Loucy (cell line): ENCODE results near the gene TNS3.

Source experiments
- H2AFZ ChIP-seq: fragments of 200-600 bp; sonication (generic); 2 replicates; pipeline ENCODE4 v1.6.0; 2016; ENCODE audit warnings: antibody characterized with exemption, mild to moderate bottlenecking, low read length, moderate library complexity
- H3F3A ChIP-seq: fragments of 200-600 bp; 2 replicates; pipeline ENCODE4 v1.6.0; 2016; ENCODE audit warnings: antibody characterized with exemption, low read depth, mild to moderate bottlenecking
- H3K27me3 ChIP-seq: fragments of 200-600 bp; sonication (generic); 2 replicates; pipeline ENCODE4 v1.6.1; 2014; ENCODE audit warnings: low read length, mild to moderate bottlenecking; ENCODE audit not compliant: insufficient read depth, poor library complexity, severe bottlenecking
- H3K36me3 ChIP-seq: fragments of 200-600 bp; sonication (generic); 2 replicates; pipeline ENCODE4 v1.6.1; 2016; ENCODE audit warnings: low read length; ENCODE audit not compliant: insufficient read depth
- H3K4me1 ChIP-seq: fragments of 200-600 bp; sonication (generic); 2 replicates; pipeline ENCODE4 v1.5.1; 2014; ENCODE audit warnings: low read length, mild to moderate bottlenecking; ENCODE audit not compliant: insufficient read depth, poor library complexity, severe bottlenecking
- H3K4me2 ChIP-seq: fragments of 200-600 bp; sonication (generic); 2 replicates; pipeline ENCODE4 v1.6.0; 2014; ENCODE audit warnings: antibody characterized with exemption, low read length, low read depth, mild to moderate bottlenecking; ENCODE audit not compliant: poor library complexity, severe bottlenecking
- H3K4me3 ChIP-seq: fragments of 200-600 bp; sonication (generic); 2 replicates; pipeline ENCODE4 v1.5.1; 2014; ENCODE audit warnings: low read length, mild to moderate bottlenecking, mixed read lengths; ENCODE audit not compliant: poor library complexity, severe bottlenecking
- H3K79me2 ChIP-seq: fragments of 200-600 bp; sonication (generic); 2 replicates; pipeline ENCODE4 v1.6.1; 2014; ENCODE audit warnings: low read length; ENCODE audit not compliant: insufficient read depth
- H3K9ac ChIP-seq: fragments of 200-600 bp; sonication (generic); 2 replicates; pipeline ENCODE4 v1.6.0; 2014; ENCODE audit warnings: mild to moderate bottlenecking, low read depth, low read length, moderate library complexity; ENCODE audit not compliant: poor library complexity, severe bottlenecking
- H3K9me2 ChIP-seq: fragments of 200-600 bp; sonication (generic); replicated peaks from 2 replicates; pipeline ENCODE4 v1.6.1; 2016; ENCODE audit warnings: low read depth, low read length, mixed read lengths
- H3K9me3 ChIP-seq: fragments of 200-600 bp; sonication (generic); 2 replicates; pipeline ENCODE4 v1.6.1; 2014; ENCODE audit warnings: mild to moderate bottlenecking, antibody characterized with exemption, low read length, low read depth; ENCODE audit not compliant: insufficient read depth
- H4K20me1 ChIP-seq: fragments of 200-600 bp; sonication (generic); 2 replicates; pipeline ENCODE4 v1.6.0; 2014; ENCODE audit warnings: antibody characterized with exemption, low read length, mild to moderate bottlenecking; ENCODE audit not compliant: insufficient read depth, poor library complexity, severe bottlenecking
- CTCF ChIP-seq: fragments of 200-600 bp; sonication (generic); conservative IDR thresholded peaks from 2 replicates; pipeline ENCODE4 v1.5.1; 2014; ENCODE audit warnings: mild to moderate bottlenecking, antibody characterized with exemption, low read length
- EZH2phosphoT487 ChIP-seq: fragments of 200-600 bp; IDR thresholded peaks from 2 replicates; pipeline ENCODE4 v1.6.1; 2018; ENCODE audit warnings: antibody characterized with exemption, mild to moderate bottlenecking, moderate library complexity, borderline replicate concordance

TNS3 gene

GRCh38 chr7:47557694-47558670, 23.9 kb downstream of the TNS3 start:
- Histone ChIP-seq H3K4me1 (no peaks in the 10 kb centered on the region), H3K4me3 (no peak overlapping the region)

DNA sequence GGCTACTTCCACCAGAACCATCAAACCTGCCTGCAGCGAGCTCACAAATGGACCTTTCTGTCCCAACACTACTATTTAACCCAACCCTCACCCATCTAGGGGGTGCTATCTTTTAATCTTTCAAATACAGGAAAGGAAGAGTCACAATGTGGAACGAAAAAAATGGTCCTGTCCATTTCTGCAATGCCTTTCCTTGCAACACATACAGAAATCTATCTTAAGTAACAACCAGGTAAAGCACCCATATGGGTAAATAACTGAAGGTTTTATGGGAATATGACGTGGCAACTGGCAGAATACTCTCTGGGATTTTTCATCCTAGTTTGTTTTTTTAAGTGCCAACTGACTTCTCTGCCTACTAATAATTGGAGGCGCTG, 24.6 kb downstream of the TNS3 start:
- no peaks in the 10 kb centered on the region for H3K4me1 ChIP-seq
- no peak overlapping the region for H2AFZ ChIP-seq
- no peaks in the 10 kb centered on the region for H3F3A ChIP-seq
- H3K4me2 ChIP-seq, result no peak overlapping the region
- H3K36me3 ChIP-seq, result no peaks in the 10 kb centered on the region
- no peaks in the 10 kb centered on the region for H4K20me1 ChIP-seq
- no peaks in the 10 kb centered on the region for H3K79me2 ChIP-seq
- no peak overlapping the region for H3K9ac ChIP-seq
- H3K27me3 ChIP-seq, result no peaks in the 10 kb centered on the region
- TF ChIP-seq EZH2phosphoT487 (no peak), CTCF (no peak)
- H3K4me3 ChIP-seq, result no peak overlapping the region
- no peaks in the 10 kb centered on the region for H3K9me2 ChIP-seq
- H3K9me3 ChIP-seq, result peaks cover 7% of the 10 kb centered on the region; the same call in 1 of the 2 replicates

More at GRCh38 chr7:47557694-47558670, 23.9 kb downstream of the TNS3 start:
- Histone ChIP-seq H3K27me3 (no peaks in the 10 kb centered on the region), H3F3A (no peaks in the 10 kb centered on the region), H4K20me1 (no peaks in the 10 kb centered on the region), H3K9ac (no peak overlapping the region), H2AFZ (no peak overlapping the region), H3K4me2 (no peak overlapping the region), H3K36me3 (no peaks in the 10 kb centered on the region), H3K79me2 (no peaks in the 10 kb centered on the region), H3K9me3 (peaks cover 7% of the 10 kb centered on the region; the same call in 1 of the 2 replicates), H3K9me2 (no peaks in the 10 kb centered on the region)
- TF ChIP-seq CTCF (no peak), EZH2phosphoT487 (no peak)

DNA sequence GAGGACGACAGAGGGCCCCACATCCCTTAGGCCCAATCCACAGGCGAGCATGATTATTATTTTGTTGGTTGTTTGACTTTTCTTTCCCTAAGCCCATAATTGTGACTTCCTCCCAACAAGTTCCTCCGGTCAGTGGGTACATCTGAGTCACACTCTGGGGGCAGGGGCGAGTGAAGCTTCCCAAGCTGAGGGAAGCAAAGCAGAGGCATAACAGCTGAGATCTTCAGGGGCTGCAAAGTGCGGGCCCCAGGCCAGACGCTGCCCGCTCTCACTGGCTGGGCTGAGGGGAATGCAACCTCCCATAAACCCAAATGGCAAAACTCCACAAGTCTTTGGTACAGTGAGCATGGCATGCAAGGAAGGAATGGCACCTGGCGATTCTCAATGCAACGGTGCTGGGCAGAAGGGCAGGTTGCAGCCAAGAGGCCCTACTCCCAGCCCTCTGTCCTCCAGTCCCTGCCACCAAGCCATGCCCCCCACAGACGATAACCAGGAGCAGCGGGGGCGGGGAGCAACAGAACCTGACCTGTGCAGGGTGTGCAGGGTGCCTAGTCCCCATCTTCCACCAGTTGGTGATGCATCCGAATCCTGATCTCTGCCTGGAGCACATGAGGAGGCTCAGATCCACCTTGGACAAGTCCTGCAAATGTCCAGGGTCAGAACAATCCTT, 25.3 kb downstream of the TNS3 start:
- H3K4me3 ChIP-seq, result no peak overlapping the region
- H3K79me2 ChIP-seq, result no peaks in the 10 kb centered on the region
- H3K9ac ChIP-seq, result no peak overlapping the region
- no peaks in the 10 kb centered on the region for H3K9me2 ChIP-seq
- H3K27me3 ChIP-seq, result no peaks in the 10 kb centered on the region
- no peaks in the 10 kb centered on the region for H3K4me1 ChIP-seq
- H2AFZ ChIP-seq, result no peak overlapping the region
- H3K4me2 ChIP-seq, result no peak overlapping the region
- peaks cover 7% of the 10 kb centered on the region; the same call in 1 of the 2 replicates for H3K9me3 ChIP-seq
- TF ChIP-seq CTCF (no peak), EZH2phosphoT487 (no peak)
- no peaks in the 10 kb centered on the region for H4K20me1 ChIP-seq
- H3F3A ChIP-seq, result no peaks in the 10 kb centered on the region
- no peaks in the 10 kb centered on the region for H3K36me3 ChIP-seq
